KOPT-K1 (cell line): ENCODE results near the gene CRYBA4.

Experiments
- H3K27ac ChIP-seq: fragments of 200-600 bp; sonication (generic); 2 replicates; pipeline ENCODE4 v1.5.1; 2016; ENCODE audit warnings: antibody characterized with exemption, mild to moderate bottlenecking, low read depth, low read length; ENCODE audit not compliant: poor library complexity, severe bottlenecking
- H3K36me3 ChIP-seq: fragments of 200-600 bp; sonication (generic); 2 replicates; pipeline ENCODE4 v1.5.1; 2017; ENCODE audit warnings: antibody characterized with exemption, mild to moderate bottlenecking, low read length, moderate library complexity; ENCODE audit not compliant: insufficient read depth
- H3K9me3 ChIP-seq: fragments of 200-600 bp; sonication (generic); 2 replicates; pipeline ENCODE4 v1.5.1; 2017; ENCODE audit warnings: antibody characterized with exemption, low read length, mild to moderate bottlenecking; ENCODE audit not compliant: insufficient read depth, poor library complexity, severe bottlenecking

Gene CRYBA4

DNA sequence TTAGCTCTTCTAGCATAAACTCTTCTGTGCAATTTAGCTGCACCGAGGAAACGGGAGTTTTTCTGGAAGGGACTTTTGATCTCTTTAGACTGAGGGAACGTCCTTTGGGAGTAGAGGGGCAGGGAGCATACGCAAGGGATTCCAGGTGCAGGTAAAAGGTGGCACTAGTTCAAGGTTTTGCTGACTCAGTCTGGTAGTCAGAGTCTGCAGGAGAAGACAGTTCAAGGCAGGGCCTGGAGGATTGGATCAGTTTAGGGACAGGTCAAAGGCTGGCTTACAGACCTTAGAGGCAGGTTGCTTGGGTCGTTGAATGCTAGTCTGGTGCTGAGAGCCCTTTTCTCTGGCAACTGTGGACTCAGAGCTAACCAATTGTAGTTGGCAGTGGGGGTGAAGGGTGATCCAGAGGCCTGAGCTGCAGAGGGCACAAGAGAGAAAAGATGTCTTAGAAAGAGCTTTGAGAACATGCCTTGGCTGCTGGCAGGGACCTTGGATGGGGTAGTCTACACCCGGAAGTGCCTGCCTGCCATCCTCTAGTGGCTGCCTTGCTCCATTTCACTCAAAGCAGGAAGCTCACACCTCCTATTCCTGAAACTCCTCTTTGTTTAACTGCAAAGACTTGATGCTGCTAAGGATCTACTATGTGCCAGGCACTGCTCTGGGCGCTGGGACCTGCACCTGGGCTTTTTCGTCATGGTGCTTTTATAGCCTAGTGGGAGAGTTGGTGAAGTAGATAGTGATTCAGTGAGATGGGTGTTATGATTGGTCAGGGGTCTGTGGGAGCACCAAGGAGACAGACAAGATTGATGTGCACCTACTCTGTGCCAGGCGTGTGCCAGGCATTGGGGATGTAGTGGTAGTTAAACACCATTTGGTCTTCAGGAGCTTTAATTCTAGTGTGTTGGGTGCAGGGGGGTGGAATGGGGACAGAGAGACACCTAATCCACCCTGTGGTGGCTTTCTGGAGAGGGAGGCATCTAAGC lies 52.7 kb downstream of the CRYBA4 start:
- peaks cover 15% of the 10 kb centered on the region; the same call in 1 of the 2 replicates for H3K36me3 ChIP-seq
- peak overlapping the region; percentile 91 for H3K27ac ChIP-seq
- H3K9me3 ChIP-seq, result no peaks in the 10 kb centered on the region

DNA sequence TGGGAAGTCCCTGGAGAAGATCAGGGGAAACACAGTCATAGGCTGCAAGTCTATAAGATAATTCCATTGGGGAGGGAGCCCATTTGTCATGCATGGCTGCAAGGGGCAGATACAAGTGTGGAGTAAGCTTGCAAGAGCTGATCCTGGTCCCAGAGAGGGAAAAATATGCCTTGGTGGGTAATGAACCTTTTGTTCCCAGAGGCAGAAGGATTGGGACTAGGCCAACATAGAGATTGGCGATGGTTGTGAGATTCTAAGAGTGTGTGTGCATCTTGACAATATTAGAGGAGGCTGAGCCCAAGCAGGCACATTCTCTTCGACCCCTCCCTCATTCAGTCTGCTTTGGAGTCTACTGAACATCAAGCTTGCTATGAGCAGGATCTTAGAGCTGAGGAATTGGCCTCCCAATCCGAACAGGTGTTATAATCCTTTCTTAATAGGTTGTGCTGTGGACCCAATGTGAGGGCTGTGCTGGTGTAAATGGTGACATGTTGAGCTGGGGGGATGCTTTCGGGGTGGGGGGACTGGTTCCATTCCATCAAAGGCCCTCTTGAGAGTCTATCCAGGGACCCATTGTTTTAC lies 54.0 kb downstream of the CRYBA4 start:
- H3K27ac ChIP-seq, result no peak overlapping the region
- H3K36me3 ChIP-seq, result peaks cover 27% of the 10 kb centered on the region
- no peaks in the 10 kb centered on the region for H3K9me3 ChIP-seq

DNA sequence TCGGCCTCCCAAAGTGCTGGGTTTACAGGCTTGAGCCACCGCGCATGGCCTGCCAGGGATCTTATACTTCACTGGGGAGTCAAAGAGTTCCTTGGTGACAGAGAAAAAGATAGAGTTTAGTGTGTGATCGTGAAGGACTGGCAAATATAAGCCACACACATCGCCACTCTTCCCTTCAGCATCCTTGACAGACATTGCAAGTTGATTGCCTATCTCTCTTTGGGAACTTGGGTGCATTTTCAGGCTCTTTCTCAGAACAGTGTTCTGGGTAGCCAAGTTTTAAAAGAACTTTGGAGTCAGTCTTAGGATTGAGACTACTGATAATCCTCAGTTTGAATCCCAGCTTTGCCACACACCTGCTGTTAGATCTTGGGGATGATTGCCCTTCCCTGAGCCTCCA lies 55.5 kb downstream of the CRYBA4 start:
- H3K9me3 ChIP-seq, result no peaks in the 10 kb centered on the region
- peaks cover 42% of the 10 kb centered on the region for H3K36me3 ChIP-seq
- H3K27ac ChIP-seq, result no peak overlapping the region

DNA sequence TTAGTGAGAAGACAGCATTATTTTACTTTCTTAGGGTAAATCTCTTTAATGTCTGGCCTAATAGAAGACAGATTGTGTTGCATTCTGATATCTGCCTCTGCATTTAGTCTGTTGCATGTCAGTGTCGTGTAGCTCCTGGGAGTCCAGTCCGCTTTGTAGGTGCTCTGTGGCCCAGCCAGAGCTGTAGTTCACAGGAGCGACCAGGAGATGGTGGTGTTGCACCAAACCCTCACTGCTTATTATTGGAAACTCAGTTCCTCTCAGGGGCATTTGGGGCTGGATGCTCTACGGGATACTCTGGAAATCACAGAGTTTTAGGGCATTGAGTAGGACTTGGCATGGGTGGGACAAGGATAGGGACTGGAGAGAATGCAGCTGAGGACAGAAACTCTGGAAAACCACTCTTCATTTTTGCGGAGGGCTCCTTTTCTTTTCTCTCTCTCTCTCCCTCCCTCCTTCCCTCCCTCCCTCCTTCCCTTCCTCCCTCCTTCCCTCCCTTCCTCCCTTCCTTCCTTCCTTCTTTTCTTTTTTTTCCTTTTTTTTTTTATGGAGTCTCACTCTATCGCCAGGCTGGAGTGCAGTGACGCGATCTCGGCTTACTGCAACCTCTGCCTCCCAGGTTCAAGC lies 57.4 kb downstream of the CRYBA4 start:
- peaks cover 54% of the 10 kb centered on the region for H3K36me3 ChIP-seq
- H3K9me3 ChIP-seq, result no peaks in the 10 kb centered on the region
- no peak overlapping the region for H3K27ac ChIP-seq
